GM23248 (cell line): Measurements from ENCODE around the gene AMBN.

Experiments used
- EZH2 ChIP-seq: fragments of 200-600 bp; sonication (generic); IDR thresholded peaks from 2 replicates; pipeline ENCODE4 v1.6.1; 2018; ENCODE audit warnings: antibody characterized with exemption, mild to moderate bottlenecking; ENCODE audit not compliant: insufficient read depth, poor library complexity, severe bottlenecking
- EZH2phosphoT487 ChIP-seq: fragments of 200-600 bp; sonication (generic); IDR thresholded peaks from 2 replicates; pipeline ENCODE4 v1.6.1; 2018; ENCODE audit warnings: antibody characterized with exemption, moderate library complexity, mild to moderate bottlenecking, low read depth; ENCODE audit not compliant: insufficient read depth

DNA sequence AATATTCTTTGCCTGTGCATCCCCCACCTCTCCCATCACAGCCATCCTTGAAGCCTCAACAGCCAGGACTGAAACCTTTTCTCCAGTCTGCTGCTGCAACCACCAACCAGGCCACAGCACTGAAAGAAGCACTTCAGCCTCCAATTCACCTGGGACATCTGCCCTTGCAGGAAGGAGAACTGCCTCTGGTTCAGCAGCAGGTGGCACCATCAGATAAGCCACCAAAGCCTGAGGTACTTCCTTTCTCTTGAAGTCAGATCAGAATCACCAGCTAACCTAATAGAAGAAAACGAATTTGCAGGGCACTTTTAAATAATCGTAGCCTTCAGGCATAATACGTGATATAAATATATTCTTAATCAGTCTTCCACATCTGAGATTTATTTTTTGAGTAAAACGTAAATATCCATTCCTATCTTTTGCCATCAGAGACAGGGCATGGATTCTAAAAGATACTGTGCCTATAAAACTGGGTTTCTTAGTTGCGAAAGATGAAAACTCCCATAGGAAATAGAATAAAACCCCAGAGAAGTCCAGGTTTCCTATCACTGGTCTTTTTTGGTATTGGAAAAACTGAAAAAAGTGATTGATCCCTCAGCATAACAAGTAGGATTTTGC, 9.5 kb downstream of the AMBN start:
- TF ChIP-seq EZH2 = no peak
- no peak for TF ChIP-seq EZH2phosphoT487
